ENCODE measurements around the gene TPCN2. TPM values are rescaled to one million over a fixed set of nuclear protein-coding genes. Genes with fewer than 3 reads are reported as not detected.

Gene TPCN2
- polyA plus RNA-seq, 1 donor from 2014 or later = 14.2 TPM

DNA sequence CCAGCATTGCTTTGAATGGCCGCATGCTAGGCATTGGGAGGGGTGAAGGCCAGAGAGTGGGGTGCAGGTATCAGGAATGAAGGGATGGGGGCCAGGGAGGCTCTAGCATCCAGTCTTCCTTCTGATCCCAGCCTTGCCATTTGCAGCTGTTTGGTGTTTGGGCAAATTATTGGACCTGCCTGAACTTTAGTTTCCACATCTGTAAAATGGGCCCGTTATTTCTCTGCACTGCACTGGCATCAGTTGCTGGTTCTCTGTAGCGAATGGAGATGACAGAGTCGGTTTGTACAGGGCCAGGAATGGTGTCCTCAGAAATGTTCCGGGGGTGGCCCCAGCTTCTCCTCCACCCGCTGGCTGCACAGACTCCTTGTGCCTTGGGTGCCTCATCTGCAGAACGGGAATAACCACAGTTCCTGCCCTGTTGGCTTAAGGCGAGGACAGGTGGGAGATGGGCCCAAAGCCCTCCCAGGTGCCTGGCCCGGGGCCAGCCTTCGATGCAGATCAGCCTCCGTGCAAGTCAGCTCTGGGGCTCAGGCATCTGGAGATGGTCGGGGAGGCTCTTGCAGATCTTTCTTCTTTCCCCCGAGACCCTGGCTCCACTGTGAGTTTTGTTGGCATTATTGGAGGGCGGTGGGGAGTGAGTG is 55.6 kb downstream of the TPCN2 start:
- H3K27me3 ChIP-seq (ENCODE audit: insufficient read depth, low read depth, low read length) = no peaks in the 10 kb centered on the region
- TF ChIP-seq, protein P1, sequence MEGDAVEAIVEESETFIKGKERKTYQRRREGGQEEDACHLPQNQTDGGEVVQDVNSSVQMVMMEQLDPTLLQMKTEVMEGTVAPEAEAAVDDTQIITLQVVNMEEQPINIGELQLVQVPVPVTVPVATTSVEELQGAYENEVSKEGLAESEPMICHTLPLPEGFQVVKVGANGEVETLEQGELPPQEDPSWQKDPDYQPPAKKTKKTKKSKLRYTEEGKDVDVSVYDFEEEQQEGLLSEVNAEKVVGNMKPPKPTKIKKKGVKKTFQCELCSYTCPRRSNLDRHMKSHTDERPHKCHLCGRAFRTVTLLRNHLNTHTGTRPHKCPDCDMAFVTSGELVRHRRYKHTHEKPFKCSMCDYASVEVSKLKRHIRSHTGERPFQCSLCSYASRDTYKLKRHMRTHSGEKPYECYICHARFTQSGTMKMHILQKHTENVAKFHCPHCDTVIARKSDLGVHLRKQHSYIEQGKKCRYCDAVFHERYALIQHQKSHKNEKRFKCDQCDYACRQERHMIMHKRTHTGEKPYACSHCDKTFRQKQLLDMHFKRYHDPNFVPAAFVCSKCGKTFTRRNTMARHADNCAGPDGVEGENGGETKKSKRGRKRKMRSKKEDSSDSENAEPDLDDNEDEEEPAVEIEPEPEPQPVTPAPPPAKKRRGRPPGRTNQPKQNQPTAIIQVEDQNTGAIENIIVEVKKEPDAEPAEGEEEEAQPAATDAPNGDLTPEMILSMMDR (IDR thresholded peaks at IDR 0.05; ENCODE audit: poor library complexity, severe bottlenecking) = no peak
- no peak for TF ChIP-seq MXI1 (conservative IDR thresholded peaks at IDR 0.05; ENCODE audit: poor library complexity, severe bottlenecking)
- no peak for TF ChIP-seq EZH2 (IDR thresholded peaks at IDR 0.05; ENCODE audit: borderline replicate concordance, insufficient read depth, low read length, poor library complexity, severe bottlenecking)
- no peaks in the 10 kb centered on the region for H3K36me3 ChIP-seq (ENCODE audit: insufficient read depth, low read length)
- no peak overlapping the region for H3K9ac ChIP-seq (ENCODE audit: low read length)
- no peaks in the 10 kb centered on the region for H3K79me2 ChIP-seq (replicated peaks; ENCODE audit: insufficient read depth, low read length)
- H3K9me2 ChIP-seq (ENCODE audit: insufficient read depth, low read length) = no peaks in the 10 kb centered on the region
- H4K20me1 ChIP-seq (ENCODE audit: insufficient read depth) = no peaks in the 10 kb centered on the region
- no peak overlapping the region for H2AFZ ChIP-seq (ENCODE audit: low read depth, low read length)
- H3K27ac ChIP-seq (ENCODE audit: low read length) = no peak overlapping the region
- no peak overlapping the region for H3K4me2 ChIP-seq (ENCODE audit: low read length)
- no peaks in the 10 kb centered on the region for H3K9me3 ChIP-seq (ENCODE audit: low read length)
- no peaks in the 10 kb centered on the region for H3F3A ChIP-seq (ENCODE audit: insufficient read depth, low read length, poor library complexity, severe bottlenecking)
- no peak overlapping the region for H3K4me3 ChIP-seq (ENCODE audit: low read length)

DNA sequence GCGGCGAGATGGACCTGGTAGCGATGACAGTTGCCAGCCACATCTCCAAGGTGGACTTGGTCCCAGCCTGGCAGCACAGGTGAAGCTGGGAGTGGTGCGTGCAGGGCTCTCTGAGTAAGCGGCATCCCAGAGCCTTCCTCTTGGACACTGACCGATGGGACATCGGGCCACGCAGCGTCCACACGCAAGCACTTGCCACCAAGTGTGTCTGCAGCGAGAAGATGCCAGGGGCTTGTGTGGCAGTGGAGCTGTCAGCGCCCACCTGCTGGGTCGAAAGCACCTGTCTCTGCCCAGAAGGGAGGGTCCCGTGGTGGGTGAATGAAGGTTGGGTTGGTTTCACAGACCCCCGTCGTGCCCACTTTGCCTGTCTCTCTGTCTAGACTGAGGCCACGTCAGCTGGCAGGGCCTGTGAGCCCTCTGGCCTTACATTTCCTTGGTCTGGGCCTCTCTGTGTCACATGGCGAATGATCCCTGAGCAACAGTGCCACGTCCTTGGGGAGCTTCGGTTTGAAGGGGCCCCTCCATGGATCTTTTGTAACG is 56.2 kb downstream of the TPCN2 start:
- Histone ChIP-seq H3K9me2 (ENCODE audit: insufficient read depth, low read length) (no peaks in the 10 kb centered on the region), H3K27ac (ENCODE audit: low read length) (no peak overlapping the region), H3K36me3 (ENCODE audit: insufficient read depth, low read length) (no peaks in the 10 kb centered on the region), H3K79me2 (replicated peaks; ENCODE audit: insufficient read depth, low read length) (no peaks in the 10 kb centered on the region), H4K20me1 (ENCODE audit: insufficient read depth) (no peaks in the 10 kb centered on the region), H3F3A (ENCODE audit: insufficient read depth, low read length, poor library complexity, severe bottlenecking) (no peaks in the 10 kb centered on the region), H3K9me3 (ENCODE audit: low read length) (no peaks in the 10 kb centered on the region), H2AFZ (ENCODE audit: low read depth, low read length) (no peak overlapping the region), H3K27me3 (ENCODE audit: insufficient read depth, low read depth, low read length) (no peaks in the 10 kb centered on the region), H3K4me2 (ENCODE audit: low read length) (no peak overlapping the region), H3K9ac (ENCODE audit: low read length) (no peak overlapping the region), H3K4me3 (ENCODE audit: low read length) (no peak overlapping the region)
- TF ChIP-seq, protein P2, sequence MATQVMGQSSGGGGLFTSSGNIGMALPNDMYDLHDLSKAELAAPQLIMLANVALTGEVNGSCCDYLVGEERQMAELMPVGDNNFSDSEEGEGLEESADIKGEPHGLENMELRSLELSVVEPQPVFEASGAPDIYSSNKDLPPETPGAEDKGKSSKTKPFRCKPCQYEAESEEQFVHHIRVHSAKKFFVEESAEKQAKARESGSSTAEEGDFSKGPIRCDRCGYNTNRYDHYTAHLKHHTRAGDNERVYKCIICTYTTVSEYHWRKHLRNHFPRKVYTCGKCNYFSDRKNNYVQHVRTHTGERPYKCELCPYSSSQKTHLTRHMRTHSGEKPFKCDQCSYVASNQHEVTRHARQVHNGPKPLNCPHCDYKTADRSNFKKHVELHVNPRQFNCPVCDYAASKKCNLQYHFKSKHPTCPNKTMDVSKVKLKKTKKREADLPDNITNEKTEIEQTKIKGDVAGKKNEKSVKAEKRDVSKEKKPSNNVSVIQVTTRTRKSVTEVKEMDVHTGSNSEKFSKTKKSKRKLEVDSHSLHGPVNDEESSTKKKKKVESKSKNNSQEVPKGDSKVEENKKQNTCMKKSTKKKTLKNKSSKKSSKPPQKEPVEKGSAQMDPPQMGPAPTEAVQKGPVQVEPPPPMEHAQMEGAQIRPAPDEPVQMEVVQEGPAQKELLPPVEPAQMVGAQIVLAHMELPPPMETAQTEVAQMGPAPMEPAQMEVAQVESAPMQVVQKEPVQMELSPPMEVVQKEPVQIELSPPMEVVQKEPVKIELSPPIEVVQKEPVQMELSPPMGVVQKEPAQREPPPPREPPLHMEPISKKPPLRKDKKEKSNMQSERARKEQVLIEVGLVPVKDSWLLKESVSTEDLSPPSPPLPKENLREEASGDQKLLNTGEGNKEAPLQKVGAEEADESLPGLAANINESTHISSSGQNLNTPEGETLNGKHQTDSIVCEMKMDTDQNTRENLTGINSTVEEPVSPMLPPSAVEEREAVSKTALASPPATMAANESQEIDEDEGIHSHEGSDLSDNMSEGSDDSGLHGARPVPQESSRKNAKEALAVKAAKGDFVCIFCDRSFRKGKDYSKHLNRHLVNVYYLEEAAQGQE (IDR thresholded peaks at IDR 0.05; ENCODE audit: borderline replicate concordance) = no peak
- TF ChIP-seq RAD21 (conservative IDR thresholded peaks at IDR 0.05) (no peak), MXI1 (conservative IDR thresholded peaks at IDR 0.05; ENCODE audit: poor library complexity, severe bottlenecking) (no peak)

DNA sequence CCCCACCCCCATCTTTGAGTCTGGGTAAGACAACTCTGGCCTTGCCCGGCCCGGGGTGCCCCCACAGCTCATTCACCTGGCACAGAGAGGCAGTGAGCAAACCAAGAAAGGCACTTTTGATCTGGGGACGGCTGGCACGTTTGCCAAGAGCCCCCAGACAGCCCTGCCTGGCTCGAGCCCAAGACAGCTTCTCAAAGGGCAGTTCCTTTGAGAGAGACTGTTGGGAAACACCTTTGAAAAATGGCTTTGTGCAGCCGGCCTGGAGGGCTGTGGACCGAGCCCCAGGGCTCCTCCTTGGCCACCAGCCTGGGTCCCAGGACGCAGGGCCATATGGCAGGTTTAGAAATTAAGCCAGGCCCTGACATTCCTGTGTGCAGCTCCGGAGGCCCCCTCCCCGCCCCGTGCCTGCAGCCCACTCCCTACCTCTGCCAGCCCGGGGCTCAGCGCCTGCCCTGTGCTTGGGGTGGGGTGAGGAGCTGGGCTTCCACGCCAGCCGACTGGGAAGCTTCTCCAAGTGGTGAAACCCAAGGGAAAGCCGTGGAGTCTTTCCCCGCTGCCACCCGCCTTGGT is 56.8 kb downstream of the TPCN2 start:
- Histone ChIP-seq H4K20me1 (ENCODE audit: insufficient read depth) (no peaks in the 10 kb centered on the region), H3K4me3 (ENCODE audit: low read length) (no peak overlapping the region), H3K79me2 (replicated peaks; ENCODE audit: insufficient read depth, low read length) (no peaks in the 10 kb centered on the region), H3K27me3 (ENCODE audit: insufficient read depth, low read depth, low read length) (no peaks in the 10 kb centered on the region), H3K27ac (ENCODE audit: low read length) (no peak overlapping the region), H3F3A (ENCODE audit: insufficient read depth, low read length, poor library complexity, severe bottlenecking) (no peaks in the 10 kb centered on the region), H3K9me2 (ENCODE audit: insufficient read depth, low read length) (no peaks in the 10 kb centered on the region), H2AFZ (ENCODE audit: low read depth, low read length) (no peak overlapping the region), H3K36me3 (ENCODE audit: insufficient read depth, low read length) (no peaks in the 10 kb centered on the region), H3K9me3 (ENCODE audit: low read length) (no peaks in the 10 kb centered on the region), H3K9ac (ENCODE audit: low read length) (no peak overlapping the region), H3K4me2 (ENCODE audit: low read length) (no peak overlapping the region)
- TF ChIP-seq EP300 (conservative IDR thresholded peaks at IDR 0.05; ENCODE audit: poor library complexity, severe bottlenecking) (no peak), EZH2 (IDR thresholded peaks at IDR 0.05; ENCODE audit: borderline replicate concordance, insufficient read depth, low read length, poor library complexity, severe bottlenecking) (no peak), MXI1 (conservative IDR thresholded peaks at IDR 0.05; ENCODE audit: poor library complexity, severe bottlenecking) (no peak), SMC3 (conservative IDR thresholded peaks at IDR 0.05; ENCODE audit: poor library complexity) (no peak), RAD21 (conservative IDR thresholded peaks at IDR 0.05) (no peak), POLR2AphosphoS5 (IDR thresholded peaks at IDR 0.05) (no peak)
- TF ChIP-seq, protein P2 (IDR thresholded peaks at IDR 0.05; ENCODE audit: borderline replicate concordance) = no peak
- TF ChIP-seq, protein P1 (IDR thresholded peaks at IDR 0.05; ENCODE audit: poor library complexity, severe bottlenecking) = no peak

Measured in neural cell (in vitro differentiated cells).